Measurements from ENCODE around the gene SETBP1. TPM values are rescaled to one million over a fixed set of nuclear protein-coding genes. Genes with fewer than 3 reads are reported as not detected.

Gene SETBP1
- total RNA-seq, 1 experiment from 2014 or later: 9.6 TPM

DNA sequence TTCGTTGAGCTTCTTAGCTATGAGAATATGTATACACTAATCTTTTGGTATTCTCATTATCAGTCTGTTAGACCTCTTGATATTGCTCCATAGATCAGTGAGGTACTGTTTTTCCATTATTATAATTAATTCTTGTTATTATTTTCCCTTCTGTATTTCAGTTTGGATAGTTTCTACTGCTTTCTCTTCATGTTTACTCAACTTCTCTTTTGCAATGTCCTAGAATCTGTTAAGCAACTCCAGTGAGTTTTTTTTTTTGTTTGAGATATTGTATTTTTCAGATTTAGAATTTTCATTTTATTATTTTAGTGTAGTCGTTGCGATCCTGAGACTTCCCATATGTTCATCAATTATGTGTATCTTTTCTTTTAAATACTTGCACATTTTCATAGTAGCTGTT, 260.8 kb downstream of the SETBP1 start:
- ChIA-PET CTCF (interaction anchor here (0.7 kb wide), 1 partner anchor 148 kb away, joined by 4 read pairs; no protein-coding TSS in a partner anchor), POLR2A (no interaction called here)
- Mint-ChIP-seq H3K4me1 (peaks cover 49% of the 10 kb centered on the region), H3K27ac (no peak overlapping the region), H3K36me3 (no peaks in the 10 kb centered on the region), H3K27me3 (ENCODE audit: low read depth) (peaks cover 33% of the 10 kb centered on the region), H3K9me3 (no peaks in the 10 kb centered on the region), H3K4me3 (no peak overlapping the region)
- DNase-seq (ENCODE audit: low spot score): no peak
- TF ChIP-seq, protein P1, sequence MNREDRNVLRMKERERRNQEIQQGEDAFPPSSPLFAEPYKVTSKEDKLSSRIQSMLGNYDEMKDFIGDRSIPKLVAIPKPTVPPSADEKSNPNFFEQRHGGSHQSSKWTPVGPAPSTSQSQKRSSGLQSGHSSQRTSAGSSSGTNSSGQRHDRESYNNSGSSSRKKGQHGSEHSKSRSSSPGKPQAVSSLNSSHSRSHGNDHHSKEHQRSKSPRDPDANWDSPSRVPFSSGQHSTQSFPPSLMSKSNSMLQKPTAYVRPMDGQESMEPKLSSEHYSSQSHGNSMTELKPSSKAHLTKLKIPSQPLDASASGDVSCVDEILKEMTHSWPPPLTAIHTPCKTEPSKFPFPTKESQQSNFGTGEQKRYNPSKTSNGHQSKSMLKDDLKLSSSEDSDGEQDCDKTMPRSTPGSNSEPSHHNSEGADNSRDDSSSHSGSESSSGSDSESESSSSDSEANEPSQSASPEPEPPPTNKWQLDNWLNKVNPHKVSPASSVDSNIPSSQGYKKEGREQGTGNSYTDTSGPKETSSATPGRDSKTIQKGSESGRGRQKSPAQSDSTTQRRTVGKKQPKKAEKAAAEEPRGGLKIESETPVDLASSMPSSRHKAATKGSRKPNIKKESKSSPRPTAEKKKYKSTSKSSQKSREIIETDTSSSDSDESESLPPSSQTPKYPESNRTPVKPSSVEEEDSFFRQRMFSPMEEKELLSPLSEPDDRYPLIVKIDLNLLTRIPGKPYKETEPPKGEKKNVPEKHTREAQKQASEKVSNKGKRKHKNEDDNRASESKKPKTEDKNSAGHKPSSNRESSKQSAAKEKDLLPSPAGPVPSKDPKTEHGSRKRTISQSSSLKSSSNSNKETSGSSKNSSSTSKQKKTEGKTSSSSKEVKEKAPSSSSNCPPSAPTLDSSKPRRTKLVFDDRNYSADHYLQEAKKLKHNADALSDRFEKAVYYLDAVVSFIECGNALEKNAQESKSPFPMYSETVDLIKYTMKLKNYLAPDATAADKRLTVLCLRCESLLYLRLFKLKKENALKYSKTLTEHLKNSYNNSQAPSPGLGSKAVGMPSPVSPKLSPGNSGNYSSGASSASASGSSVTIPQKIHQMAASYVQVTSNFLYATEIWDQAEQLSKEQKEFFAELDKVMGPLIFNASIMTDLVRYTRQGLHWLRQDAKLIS (CRISPR knock-in tag; IDR thresholded peaks at IDR 0.05; ENCODE audit: borderline replicate concordance): no peak
- TF ChIP-seq SOX15 (CRISPR knock-in tag; IDR thresholded peaks at IDR 0.05) (no peak), RORB (CRISPR knock-in tag; IDR thresholded peaks at IDR 0.05) (no peak), ZNF512 (CRISPR knock-in tag; IDR thresholded peaks at IDR 0.05; ENCODE audit: borderline replicate concordance) (no peak), ZBTB43 (CRISPR knock-in tag; IDR thresholded peaks at IDR 0.05) (no peak), ZNF232 (CRISPR knock-in tag; IDR thresholded peaks at IDR 0.05) (no peak), TEAD4 (CRISPR knock-in tag; IDR thresholded peaks at IDR 0.05) (no peak), ATF1 (CRISPR knock-in tag; IDR thresholded peaks at IDR 0.05) (no peak), TP53 (CRISPR knock-in tag; IDR thresholded peaks at IDR 0.05) (no peak), ZNF416 (CRISPR knock-in tag; IDR thresholded peaks at IDR 0.05) (no peak), GRHL2 (CRISPR knock-in tag; IDR thresholded peaks at IDR 0.05; ENCODE audit: insufficient replicate concordance, severe bottlenecking) (no peak), NFYB (CRISPR knock-in tag; conservative IDR thresholded peaks at IDR 0.05; ENCODE audit: low read depth) (no peak)
- TF ChIP-seq, protein P2, sequence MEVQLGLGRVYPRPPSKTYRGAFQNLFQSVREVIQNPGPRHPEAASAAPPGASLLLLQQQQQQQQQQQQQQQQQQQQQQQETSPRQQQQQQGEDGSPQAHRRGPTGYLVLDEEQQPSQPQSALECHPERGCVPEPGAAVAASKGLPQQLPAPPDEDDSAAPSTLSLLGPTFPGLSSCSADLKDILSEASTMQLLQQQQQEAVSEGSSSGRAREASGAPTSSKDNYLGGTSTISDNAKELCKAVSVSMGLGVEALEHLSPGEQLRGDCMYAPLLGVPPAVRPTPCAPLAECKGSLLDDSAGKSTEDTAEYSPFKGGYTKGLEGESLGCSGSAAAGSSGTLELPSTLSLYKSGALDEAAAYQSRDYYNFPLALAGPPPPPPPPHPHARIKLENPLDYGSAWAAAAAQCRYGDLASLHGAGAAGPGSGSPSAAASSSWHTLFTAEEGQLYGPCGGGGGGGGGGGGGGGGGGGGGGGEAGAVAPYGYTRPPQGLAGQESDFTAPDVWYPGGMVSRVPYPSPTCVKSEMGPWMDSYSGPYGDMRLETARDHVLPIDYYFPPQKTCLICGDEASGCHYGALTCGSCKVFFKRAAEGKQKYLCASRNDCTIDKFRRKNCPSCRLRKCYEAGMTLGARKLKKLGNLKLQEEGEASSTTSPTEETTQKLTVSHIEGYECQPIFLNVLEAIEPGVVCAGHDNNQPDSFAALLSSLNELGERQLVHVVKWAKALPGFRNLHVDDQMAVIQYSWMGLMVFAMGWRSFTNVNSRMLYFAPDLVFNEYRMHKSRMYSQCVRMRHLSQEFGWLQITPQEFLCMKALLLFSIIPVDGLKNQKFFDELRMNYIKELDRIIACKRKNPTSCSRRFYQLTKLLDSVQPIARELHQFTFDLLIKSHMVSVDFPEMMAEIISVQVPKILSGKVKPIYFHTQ (CRISPR knock-in tag; IDR thresholded peaks at IDR 0.05): no peak
- TF ChIP-seq, protein P3, sequence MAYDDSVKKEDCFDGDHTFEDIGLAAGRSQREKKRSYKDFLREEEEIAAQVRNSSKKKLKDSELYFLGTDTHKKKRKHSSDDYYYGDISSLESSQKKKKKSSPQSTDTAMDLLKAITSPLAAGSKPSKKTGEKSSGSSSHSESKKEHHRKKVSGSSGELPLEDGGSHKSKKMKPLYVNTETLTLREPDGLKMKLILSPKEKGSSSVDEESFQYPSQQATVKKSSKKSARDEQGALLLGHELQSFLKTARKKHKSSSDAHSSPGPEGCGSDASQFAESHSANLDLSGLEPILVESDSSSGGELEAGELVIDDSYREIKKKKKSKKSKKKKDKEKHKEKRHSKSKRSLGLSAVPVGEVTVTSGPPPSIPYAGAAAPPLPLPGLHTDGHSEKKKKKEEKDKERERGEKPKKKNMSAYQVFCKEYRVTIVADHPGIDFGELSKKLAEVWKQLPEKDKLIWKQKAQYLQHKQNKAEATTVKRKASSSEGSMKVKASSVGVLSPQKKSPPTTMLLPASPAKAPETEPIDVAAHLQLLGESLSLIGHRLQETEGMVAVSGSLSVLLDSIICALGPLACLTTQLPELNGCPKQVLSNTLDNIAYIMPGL (CRISPR knock-in tag; IDR thresholded peaks at IDR 0.05): no peak
- no peak for ATAC-seq

DNA sequence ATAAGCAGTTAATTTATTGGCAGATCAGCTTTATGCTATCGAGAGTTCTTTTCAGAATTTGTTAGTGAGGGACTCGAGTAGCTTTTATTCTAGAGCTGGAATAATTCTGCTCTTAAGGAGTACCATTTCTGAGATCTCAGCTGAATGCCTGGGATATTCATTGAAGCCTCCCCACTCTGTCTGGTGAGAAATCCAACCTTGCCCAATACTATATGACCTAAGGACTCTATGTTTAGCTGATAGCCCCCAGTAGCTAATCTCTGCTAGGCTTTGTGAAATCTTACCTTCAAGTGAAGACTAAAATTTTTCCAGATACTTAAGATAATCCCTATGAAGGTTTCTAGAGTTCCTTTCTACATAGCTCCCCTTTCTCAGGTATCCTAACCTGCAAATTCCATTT, 261.4 kb downstream of the SETBP1 start:
- Mint-ChIP-seq H3K36me3 (no peaks in the 10 kb centered on the region), H3K9me3 (no peaks in the 10 kb centered on the region), H3K27ac (no peak overlapping the region), H3K4me1 (peaks cover 49% of the 10 kb centered on the region), H3K4me3 (no peak overlapping the region), H3K27me3 (ENCODE audit: low read depth) (peaks cover 33% of the 10 kb centered on the region)
- ATAC-seq: no peak
- CTCF ChIA-PET: no interaction called here
- TF ChIP-seq GRHL2 (CRISPR knock-in tag; IDR thresholded peaks at IDR 0.05; ENCODE audit: insufficient replicate concordance, severe bottlenecking) (no peak), KAT7 (CRISPR knock-in tag; IDR thresholded peaks at IDR 0.05; ENCODE audit: borderline replicate concordance) (no peak)
- DNase-seq (ENCODE audit: low spot score): no peak
- POLR2A ChIA-PET: no interaction called here
